HCEC 1CT (cell line): ENCODE results near the gene LEPROT.
A peak's percentile ranks its signal among the peaks of the same experiment; 100 is the strongest.
"Not testable (repeated sequence)": the region's sequence is repeated elsewhere in the genome, so short reads cannot be mapped to it uniquely, and the experiment has no call there.

Experiments used
- DNase-seq: peaks from one replicate; pipeline ENCODE4 v3.0.0-alpha.2; 2017

LEPROT gene, protein sequence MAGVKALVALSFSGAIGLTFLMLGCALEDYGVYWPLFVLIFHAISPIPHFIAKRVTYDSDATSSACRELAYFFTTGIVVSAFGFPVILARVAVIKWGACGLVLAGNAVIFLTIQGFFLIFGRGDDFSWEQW

DNA sequence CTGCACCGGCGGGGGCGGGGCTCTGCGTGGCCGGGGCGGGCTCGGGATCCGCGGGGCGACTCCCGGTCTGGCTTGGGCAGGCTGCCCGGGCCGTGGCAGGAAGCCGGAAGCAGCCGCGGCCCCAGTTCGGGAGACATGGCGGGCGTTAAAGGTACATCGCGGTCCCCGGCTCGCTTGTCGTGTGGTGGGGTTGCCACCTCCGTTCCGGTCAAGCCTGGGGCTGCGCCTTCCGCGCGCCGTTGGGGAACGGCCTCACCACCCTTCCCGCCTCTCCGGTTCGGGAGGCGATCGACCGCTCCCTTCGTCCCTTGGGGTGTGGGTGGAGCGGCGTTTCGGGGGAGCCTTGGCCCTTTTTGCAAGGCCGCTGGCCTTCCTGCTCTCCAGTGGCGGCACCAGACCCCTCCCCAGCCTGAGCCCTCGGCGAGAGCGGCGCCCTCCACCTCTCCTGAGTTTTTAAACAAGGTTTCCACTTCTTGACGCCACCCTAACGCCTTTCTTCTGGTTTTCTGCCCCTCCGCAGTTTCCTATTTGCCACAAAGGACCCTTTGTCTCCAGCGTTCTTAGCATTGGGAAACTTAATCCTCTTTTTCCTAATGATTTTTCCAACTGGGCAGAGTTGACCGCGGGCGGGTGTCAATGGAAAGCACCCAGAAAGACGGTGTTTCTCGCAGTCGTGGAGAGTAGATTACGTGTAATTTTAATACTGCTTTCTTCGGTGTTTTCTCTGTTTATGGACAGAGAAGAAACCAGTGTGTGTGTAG, at the start of gene LEPROT, which contains the start of gene LEPR:
Gene LEPROT (plus strand): TSS at position 79 of the 761 bp plus-strand sequence. CDS start 57 bp downstream, at position 136.
Gene LEPR (plus strand): TSS at position 79 of the 761 bp plus-strand sequence. CDS start 144,898 bp downstream, outside the sequence.
- no peak for DNase-seq

DNA sequence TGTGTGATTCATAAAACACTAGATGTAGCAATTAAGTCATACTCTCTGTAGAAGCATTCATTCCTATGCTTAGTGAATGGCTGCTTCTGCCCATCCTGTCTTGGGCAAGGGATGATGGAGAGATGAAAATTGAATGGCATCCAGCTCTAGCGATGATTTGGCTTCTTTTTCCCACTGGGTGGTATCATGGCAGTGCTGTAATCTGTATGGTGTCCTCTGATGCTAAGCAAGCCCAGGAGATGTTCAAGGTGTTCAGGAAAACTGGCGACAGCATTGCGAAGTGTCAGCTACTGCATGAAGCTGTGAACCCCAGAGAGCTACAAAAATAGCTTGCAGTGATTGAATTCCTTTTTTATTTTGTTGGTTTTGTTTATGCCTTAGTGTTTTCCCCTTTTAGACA, 48.9 kb upstream of the LEPROT start:
- DNase-seq = peak; percentile 2

DNA sequence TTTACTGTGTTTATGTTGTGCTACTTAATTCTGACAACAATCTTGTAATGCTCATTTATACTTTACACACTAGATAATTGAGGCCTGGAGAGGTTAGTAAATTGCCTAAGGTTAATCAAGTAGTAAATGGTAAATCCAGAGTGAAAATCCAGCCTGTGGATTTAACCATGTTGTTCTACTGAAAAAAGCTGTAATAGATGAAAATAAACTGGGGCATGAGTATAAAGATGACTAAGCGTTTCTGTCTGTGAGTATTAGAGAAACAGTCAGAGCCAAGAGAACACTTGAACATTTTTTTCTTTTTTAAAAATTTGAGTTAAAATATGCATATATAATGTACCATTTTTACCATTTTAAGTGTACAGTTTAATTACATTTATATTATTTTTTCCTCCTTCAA, 47.9 kb upstream of the LEPROT start:
- DNase-seq = peak; percentile 19

DNA sequence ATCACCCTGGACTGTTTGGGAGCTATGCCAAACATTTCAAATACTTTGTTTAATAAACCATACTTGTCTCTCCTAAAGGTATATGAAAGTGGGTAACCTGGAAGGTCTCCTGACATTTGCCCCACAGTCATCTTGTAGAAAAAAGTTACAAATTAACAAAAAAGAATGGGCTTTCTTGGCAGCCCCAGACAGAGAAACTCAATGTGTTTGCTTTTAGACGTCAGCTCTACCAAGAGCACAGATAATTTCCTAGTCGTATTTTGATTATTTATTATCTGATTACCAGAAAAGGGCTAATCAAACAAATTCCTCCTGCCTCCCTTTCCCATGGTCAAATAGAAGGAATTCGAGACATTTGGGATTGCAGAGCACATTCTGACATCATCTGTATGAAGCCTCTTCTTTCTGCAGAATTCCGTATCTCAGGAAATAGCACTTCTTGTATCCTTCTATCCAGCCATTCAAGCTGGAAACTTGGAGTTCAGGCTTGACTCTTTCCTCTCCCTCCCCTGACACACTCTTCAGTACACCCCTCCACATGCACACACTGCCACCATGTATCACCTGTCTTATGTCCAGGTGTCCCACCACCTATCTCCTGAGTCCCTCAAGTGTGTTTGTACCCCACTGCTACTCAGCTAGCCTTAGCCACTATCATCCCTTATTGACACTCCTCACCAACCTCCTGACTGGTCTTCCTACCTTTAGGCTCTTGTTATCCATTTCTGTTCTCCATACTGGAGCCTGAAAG, 42.8 kb upstream of the LEPROT start:
- DNase-seq = no peak

DNA sequence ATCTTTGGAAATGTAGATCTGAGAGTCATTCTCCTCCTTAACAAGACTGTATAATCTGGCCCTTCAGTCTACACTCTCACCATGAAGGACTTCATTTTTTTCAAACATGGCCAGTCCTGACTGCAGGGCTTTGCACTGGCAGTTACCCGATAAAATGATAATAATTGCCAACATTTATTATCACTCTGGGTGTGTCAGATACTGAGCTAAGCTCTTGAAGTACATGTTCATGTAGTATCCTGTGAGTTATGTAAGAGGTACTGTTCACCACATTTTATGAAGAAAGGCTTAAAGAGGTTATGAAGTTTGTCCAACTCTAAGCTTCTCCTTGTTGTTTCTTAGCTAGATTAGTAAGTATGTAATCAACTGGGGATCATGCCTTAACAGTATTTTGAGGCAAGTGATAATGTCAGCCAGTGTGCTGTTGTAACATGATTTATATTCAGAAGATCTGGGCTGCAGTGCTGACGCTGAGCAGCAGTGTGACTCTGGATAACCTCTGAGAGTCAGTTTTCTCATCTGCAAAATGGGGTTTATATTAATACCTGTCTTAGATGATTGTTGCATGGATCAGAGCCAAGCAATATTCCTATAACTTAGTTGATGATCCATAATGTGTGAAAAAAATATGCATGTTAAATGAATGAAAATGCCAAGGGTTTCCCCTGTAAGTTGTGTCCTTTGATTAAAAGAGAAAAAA, 42.1 kb upstream of the LEPROT start:
- DNase-seq = no peak

DNA sequence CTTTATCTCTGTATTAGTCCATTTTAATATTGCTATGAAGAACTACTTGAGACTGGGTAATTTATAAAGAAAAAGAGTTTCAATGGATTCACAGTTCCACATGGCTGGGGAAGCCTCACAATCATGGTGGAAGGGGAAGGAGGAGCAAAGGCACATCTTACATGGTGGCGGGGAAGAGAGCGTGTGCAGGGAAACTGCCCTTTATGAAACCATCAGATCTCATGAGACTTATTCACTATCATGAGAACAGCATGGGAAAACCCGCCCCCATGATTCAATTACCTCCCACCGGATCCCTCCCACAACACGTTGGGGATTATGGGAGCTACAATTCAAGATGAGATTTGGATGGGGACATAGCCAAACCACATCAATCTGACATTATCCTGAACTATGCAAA, 36.0 kb upstream of the LEPROT start:
- not testable (repeated sequence) for DNase-seq

DNA sequence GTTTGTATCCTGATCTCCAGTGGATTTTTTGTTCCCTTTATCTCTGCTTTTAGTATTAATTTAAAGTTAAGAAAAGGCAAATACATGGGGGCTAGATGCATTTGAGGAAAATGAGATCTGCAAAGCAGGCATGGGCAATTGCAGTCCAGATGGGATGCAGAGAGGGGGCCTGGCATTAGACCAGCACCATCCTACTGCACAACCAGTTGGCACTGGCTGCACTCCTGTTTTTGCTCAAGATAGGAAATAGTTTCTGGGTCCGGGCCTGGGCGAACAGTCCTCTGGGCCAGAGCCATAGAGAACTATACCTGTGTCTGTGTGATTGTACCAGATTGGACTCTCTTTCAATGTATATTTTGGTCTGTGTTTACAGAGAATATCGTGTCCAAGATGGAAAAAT, 34.0 kb upstream of the LEPROT start:
- no peak for DNase-seq

DNA sequence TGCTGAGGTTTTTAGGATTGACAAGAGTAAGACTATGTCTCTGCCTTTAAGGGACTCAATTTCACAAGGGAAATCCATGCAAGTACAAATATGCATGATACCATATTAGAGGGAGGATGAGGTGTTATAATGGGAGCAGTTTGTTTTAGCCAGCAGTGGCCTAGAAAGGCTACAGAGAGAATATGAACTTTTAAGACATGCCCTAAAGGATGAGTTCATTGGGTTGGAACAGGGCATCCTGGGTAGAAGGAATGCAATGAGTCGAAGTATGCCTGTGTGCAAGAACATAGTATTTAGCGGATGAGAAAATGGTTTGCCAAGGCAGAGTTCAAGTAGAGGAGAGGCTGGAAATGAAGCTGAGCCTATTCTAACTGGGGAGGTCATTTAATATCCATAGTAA, 32.6 kb upstream of the LEPROT start:
- DNase-seq = no peak

DNA sequence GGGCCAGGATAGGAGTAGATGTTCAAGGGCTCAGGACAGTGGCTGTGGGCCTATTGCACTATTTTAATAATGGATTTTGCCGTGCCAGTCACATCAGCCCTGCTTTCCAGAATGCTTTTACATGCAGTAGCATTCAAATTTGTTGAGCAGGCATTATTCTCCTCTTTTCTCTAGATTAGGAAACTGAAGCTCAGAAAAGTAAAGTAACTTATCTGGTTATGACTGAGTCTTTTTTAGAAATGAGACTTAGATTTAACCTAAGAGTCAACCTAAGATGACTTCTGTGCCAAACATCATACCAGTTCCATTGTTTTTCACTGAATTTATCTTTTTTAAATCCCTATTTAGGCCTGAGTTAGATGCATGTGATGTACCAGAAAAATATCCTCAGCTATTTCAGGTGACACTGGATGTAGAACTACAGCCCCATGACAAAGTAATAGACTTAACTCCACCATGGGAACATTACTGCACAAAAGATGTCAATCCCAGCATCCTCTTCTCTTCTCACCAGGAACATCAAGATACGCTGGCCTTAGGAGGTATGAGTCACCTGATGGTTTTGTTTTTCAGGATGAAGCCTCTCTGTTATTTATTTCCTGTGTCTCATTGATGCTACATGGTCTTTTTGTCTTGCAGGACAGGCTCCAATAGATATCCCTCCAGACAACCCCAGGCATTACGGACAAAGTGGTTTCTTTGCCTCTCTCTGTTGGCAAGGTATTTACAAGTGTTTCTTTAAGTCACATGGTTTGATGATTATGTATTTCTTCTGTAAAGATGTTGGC, 31.4 kb upstream of the LEPROT start:
- no peak for DNase-seq

DNA sequence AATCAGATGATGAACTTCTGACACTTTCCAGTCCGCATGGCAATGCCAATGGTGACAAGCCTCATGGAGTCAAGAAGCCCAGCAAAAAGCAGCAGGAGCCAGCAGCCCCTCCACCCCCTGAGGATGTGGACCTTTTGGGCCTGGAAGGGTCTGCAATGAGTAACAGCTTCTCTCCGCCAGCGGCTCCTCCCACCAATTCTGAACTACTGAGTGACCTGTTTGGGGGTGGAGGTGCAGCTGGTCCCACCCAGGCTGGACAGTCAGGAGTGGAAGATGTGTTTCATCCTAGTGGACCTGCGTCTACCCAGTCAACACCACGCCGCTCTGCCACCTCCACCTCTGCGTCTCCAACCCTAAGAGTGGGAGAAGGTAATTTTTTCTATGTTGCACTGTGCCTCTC, 28.0 kb upstream of the LEPROT start:
- no peak for DNase-seq

DNA sequence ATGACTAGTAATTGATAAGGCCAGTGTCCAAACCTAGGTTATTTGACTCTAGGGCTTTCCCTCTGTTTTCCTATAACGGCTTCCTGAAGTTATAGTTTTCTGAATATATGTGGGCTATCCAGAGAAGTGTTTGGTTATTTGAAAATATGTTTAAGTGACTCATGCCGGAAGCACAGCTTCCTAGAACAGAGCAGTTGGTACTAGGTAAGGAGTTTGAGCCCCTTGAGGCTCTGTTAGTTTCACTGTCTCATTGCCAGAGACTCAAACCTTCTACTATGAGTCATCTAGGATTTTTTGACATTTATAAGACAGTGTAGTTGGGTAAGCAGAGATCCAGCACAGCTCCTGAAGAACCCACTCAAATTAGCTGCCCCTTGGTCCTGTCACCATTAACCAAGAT, 27.1 kb upstream of the LEPROT start:
- DNase-seq = peak; percentile 39

DNA sequence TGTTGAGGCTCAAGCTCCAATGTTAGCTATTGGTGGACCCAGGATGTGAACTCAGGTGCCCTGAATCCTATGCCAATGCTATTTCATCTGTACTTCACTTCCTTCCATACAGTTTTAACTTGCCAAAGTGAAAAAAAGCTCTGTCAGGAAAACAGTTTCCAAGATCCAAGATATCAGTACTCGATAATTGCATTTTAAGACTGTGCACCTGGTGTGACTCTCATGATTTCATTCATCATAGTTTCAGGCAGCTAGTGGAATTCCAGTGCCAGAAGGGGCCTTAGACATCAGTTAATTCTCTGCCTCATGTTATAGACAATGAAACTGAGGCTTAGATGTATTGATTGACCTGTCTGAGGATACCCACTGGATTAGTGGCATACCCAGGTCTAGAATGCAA, 26.5 kb upstream of the LEPROT start:
- DNase-seq = no peak

DNA sequence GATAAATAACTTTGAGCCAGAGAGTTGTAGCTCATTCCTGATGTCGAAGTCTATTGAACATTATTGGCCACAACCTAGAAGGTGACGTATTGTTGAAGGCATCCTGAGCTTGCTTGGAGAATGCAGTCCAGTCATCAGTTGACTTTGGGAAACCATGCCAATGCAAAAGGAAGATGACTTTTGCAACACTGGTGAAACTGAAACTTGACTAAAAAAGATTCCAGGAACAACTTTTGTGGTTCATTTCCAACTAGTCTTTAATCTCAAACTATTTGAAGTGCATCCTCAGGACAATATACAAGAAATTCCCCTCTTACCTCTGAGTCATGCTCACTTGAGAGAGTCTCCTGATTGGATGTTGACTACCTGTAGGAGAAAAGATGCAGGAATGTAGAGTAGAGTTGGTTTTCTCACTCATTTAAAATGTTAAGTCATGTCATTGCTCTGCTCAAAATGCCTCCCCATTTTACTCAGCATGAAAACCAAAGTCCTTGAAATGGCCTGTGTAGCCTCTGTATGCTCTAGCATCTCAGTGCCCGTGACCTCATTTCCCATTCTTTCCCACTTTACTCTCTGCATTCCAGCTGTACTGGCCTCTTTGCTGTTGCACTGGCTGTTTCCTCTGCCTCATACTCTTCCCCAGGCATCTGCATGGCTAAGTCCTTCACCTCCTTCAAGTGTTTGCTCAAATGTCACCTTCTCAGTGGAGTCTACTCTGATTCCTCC, 24.4 kb upstream of the LEPROT start:
- peak; percentile 80 for DNase-seq

DNA sequence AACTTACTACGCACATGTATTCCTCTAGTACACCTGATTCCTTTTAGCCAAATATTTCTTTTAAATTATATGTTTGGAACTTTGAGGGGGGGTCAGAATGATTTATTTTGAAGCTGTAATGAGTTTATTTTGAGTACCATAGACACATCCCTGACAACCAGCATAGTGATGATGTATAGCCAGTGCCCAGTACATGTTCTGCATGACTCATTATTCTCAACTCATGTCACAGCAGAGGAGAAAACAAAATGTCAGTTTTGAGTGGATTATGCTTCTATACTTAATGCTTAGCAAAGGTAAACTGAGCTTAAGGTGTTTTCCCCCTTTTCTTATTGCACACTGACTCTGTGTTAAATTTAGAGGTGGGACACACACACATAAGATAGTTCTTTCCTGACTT, 22.4 kb upstream of the LEPROT start:
- DNase-seq = no peak

DNA sequence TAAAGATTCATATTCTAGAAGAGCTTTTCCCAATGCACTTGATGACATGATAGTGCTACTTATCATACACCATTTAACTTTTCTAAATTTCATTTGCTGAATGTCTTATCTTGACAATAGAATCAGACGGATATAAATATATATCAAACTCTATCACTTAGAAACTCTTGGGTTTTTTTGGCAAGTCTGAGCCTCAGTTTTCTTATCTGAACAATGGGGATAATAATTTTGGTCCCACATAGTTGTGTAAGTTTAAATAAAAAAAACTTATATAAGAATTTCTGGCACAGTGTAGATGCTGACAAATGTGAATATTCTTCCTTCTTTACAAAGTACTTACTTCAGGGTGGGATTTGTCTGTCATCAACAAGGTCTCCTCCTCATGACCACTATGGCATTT, 21.5 kb upstream of the LEPROT start:
- DNase-seq = no peak

DNA sequence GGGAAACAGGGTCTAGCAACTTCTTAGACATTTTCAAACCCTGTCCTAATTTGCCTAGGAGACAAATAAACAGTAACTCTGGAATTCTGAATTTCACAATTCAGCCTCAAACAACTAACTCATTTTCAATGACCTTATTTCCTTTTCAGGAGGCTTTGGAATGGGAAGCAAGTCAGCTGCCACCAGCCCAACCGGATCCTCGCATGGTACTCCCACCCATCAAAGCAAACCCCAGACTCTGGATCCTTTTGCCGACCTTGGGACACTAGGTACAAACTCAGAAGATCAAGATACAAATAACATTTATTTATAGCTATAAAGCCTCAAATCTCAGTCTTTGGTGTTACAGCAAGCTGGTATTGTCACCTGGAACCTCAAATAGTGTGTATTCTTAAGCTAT, 18.9 kb upstream of the LEPROT start:
- DNase-seq = no peak

DNA sequence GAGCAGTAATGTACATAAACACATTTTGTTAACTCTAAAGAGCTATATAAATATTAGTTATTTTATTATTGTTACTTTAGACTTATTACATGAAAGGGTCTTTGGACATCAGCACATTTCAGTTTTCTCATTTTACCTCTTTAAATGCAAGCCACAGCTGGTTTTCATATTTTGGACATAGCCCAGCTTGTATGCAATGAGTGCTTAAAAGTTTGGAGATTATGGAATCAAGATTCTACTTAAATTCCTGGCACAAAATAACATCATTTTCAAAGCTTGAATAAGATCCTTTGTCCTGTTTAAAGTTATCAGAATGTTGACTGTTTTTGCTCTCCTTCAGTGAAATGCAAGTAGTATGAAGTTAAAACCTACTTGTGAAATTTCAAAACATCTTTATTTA, 15.5 kb upstream of the LEPROT start:
- DNase-seq = no peak

DNA sequence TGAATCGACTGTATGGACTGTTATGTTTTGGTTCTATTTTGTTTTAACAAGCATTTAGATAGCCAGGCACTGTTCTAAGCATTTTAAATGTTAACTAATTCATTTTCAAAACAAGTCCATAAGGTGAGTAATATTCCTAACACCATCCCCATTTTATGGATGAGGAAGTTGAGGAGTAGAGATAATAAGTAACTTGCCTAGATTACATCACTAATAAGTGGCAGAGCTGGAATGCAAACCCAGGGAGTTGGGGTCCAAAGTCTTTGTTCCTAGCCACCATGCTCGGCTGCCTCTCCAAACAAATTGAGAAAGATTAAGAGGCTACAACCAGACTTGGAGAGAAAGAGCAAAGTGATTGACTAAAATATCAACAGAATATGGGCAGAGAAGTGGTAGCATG, 12.6 kb upstream of the LEPROT start:
- DNase-seq = no peak

DNA sequence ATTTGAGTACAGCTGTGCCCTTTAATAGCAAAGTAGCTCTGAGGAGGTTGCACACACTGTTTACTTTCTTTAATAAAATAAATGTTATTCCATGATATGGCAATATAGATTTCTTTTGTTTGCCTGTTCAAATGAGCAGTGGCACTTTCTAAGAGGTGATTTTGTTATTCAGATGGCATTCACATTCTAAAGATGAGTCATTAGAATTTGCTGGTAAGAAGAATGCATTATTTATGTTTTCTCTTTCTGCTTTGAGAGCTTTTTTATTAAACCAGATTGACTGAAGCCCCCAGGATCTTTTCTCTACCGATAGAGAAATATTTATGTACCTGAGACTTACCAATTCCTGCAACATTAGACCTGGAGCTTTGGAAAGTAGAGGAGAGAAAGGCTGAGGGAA, 11.2 kb upstream of the LEPROT start:
- DNase-seq = no peak

DNA sequence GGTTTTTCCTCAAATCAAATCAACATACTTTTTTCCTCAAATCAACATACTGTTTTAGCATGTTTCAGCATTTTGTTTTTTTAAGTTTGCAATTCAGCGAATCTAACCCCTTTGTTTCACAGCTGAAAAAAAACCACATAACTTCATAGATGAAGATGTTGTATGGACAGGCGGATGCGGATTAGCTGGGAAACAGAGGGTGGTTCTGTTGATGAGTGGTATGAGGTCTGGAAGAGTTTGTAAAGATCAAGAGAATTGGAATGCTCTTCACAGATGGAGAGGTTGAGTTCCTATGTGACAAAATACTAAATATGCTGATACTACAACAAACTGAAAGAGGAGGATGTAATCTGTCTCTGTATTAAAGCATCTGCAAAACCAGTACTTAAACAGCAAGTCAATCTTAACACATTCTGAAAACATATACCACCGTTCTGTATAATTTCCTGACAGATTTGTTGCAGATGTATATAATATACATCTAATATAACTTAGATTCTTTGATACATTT, 10.6 kb upstream of the LEPROT start:
- DNase-seq = no peak

DNA sequence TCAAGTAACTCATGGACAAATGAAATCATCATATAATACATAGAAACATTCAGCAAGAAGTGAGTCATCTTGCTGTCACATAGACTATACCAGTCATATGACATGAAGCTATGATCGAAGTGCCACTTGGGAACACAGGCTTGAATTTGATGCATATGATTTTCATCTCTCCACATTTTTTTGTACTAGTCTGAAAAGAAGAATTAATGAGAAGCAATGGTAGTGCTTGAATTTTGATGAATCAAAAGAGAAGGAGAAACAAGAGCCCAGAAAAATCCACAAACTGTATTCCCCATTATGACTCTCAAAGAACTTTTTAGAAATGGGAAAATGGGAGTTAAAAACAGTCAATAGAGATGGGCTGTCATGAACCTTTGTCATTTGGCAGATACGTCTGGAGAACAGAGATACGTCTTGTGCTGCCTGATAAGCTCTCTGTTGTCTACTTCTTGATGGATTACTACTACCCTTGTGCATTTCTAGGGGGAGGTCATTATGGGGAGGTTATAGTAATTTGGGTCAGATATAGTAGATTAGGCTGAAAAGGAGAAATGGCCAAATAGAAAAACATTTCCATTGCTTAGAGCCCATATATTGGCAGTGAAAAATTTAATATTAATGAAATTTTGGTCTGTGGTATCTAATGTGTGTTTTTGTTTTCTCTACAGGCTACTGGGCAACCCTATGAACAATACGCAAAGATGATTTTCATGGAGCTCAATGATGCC, 8.0 kb upstream of the LEPROT start:
- DNase-seq = peak; percentile 48
